ENCODE results near the gene SCP2D1. TPM values are rescaled to one million over a fixed set of nuclear protein-coding genes. Genes with fewer than 3 reads are reported as not detected.

The SCP2D1 gene
- total and polyA plus RNA-seq, 2 donors (not counting 1 experiment from before 2014, with no cell fraction given), result not detected

- H3K9me3 ChIP-seq (ENCODE audit: control extremely low read depth in 1 of 3, control insufficient read depth in 2 of 3, insufficient read depth in 1 of 3, low read length in 2 of 3), result peaks cover 0 to 7% (median 0%) of the 10 kb centered on the region in 3 donors
- H3K4me3 ChIP-seq (ENCODE audit: control extremely low read depth in 1 of 5, extremely low read depth in 1 of 5, insufficient read depth in 1 of 5, low read depth in 2 of 5, low read length in 4 of 5), result no peak overlapping the region
- H4K20me1 ChIP-seq (ENCODE audit: control insufficient read depth, insufficient read depth, low read length, poor library complexity, severe bottlenecking), result no peaks in the 10 kb centered on the region
- Mint-ChIP-seq H3K4me3 (no peak overlapping the region), H3K9me3 (ENCODE audit: insufficient read depth) (peaks cover 9% of the 10 kb centered on the region), H3K27ac (no peak overlapping the region), H3K4me1 (no peaks in the 10 kb centered on the region), H3K27me3 (peaks cover 6% of the 10 kb centered on the region)
- H2AFZ ChIP-seq (ENCODE audit: insufficient read depth, low read depth, low read length, poor library complexity, severe bottlenecking), result no peak overlapping the region
- ChIA-PET CTCF (no interaction called here), POLR2A (no interaction called here)
- H3K4me2 ChIP-seq (replicated peaks; ENCODE audit: low read depth, low read length, poor library complexity, severe bottlenecking), result no peak overlapping the region
- no peaks in the 10 kb centered on the region for H3K36me3 ChIP-seq (replicated peaks in 1 of 2; ENCODE audit: control extremely low read depth in 1 of 2, control insufficient read depth in 1 of 2, extremely low read depth in 1 of 2, insufficient read depth in 2 of 2, low read length in 1 of 2)
- TF ChIP-seq CTCF (IDR thresholded peaks at IDR 0.05) (no peak), EZH2 (IDR thresholded peaks at IDR 0.05; ENCODE audit: borderline replicate concordance, insufficient read depth, low read depth, low read length, poor library complexity, severe bottlenecking) (no peak)
- 67% methylated on average over 1 of the region's 1 CpG for whole genome bisulfite sequencing (ENCODE audit: insufficient coverage)
- ATAC-seq (ENCODE audit: low read depth), result no peak
- intact Hi-C loops (cut with micrococcal nuclease), result no loop called here
- no peak overlapping the region for H3K9ac ChIP-seq (ENCODE audit: low read length)
- no peak overlapping the region for H3K27ac ChIP-seq (ENCODE audit: low read length in 2 of 2)
- H3K27me3 ChIP-seq (replicated peaks in 1 of 4; ENCODE audit: control extremely low read depth in 1 of 4, control insufficient read depth in 3 of 4, insufficient read depth in 4 of 4, low read length in 3 of 4), result peaks cover 0 to 4% (median 0%) of the 10 kb centered on the region in 4 experiments
- H3K79me2 ChIP-seq (ENCODE audit: control insufficient read depth, insufficient read depth, low read length), result no peaks in the 10 kb centered on the region
- no peaks in the 10 kb centered on the region for H3K4me1 ChIP-seq (ENCODE audit: control insufficient read depth in 2 of 2, insufficient read depth in 2 of 2, low read length in 2 of 2)
- no peak for DNase-seq
These were observed 44.1 kb downstream of the SCP2D1 start for GRCh38 chr20:18857640-18858039.

GRCh38 chr20:18858816-18859215 lies 45.2 kb downstream of the SCP2D1 start:
- H3K4me3 Mint-ChIP-seq, result no peak overlapping the region
- CTCF ChIA-PET, result no interaction called here
- 100% methylated on average over 1 of the region's 3 CpGs for WGBS (ENCODE audit: insufficient coverage)

More at GRCh38 chr20:18858816-18859215, 45.2 kb downstream of the SCP2D1 start:
- Histone ChIP-seq H2AFZ (ENCODE audit: insufficient read depth, low read depth, low read length, poor library complexity, severe bottlenecking) (no peak overlapping the region), H3K27ac (ENCODE audit: low read length in 2 of 2) (no peak overlapping the region), H3K4me3 (ENCODE audit: control extremely low read depth in 1 of 5, extremely low read depth in 1 of 5, insufficient read depth in 1 of 5, low read depth in 2 of 5, low read length in 4 of 5) (no peak overlapping the region), H3K27me3 (replicated peaks in 1 of 4; ENCODE audit: control extremely low read depth in 1 of 4, control insufficient read depth in 3 of 4, insufficient read depth in 4 of 4, low read length in 3 of 4) (peaks cover 0 to 4% (median 0%) of the 10 kb centered on the region in 4 experiments), H3K4me2 (replicated peaks; ENCODE audit: low read depth, low read length, poor library complexity, severe bottlenecking) (no peak overlapping the region), H4K20me1 (ENCODE audit: control insufficient read depth, insufficient read depth, low read length, poor library complexity, severe bottlenecking) (no peaks in the 10 kb centered on the region), H3K4me1 (ENCODE audit: control insufficient read depth in 2 of 2, insufficient read depth in 2 of 2, low read length in 2 of 2) (no peaks in the 10 kb centered on the region), H3K9ac (ENCODE audit: low read length) (no peak overlapping the region), H3K79me2 (ENCODE audit: control insufficient read depth, insufficient read depth, low read length) (no peaks in the 10 kb centered on the region), H3K36me3 (replicated peaks in 1 of 2; ENCODE audit: control extremely low read depth in 1 of 2, control insufficient read depth in 1 of 2, extremely low read depth in 1 of 2, insufficient read depth in 2 of 2, low read length in 1 of 2) (no peaks in the 10 kb centered on the region), H3K9me3 (ENCODE audit: control extremely low read depth in 1 of 3, control insufficient read depth in 2 of 3, insufficient read depth in 1 of 3, low read length in 2 of 3) (peaks cover 0 to 7% (median 0%) of the 10 kb centered on the region in 3 donors)
- POLR2A ChIA-PET, result no interaction called here
- ATAC-seq (ENCODE audit: low read depth), result no peak
- Mint-ChIP-seq H3K9me3 (ENCODE audit: insufficient read depth) (peaks cover 9% of the 10 kb centered on the region), H3K4me1 (no peaks in the 10 kb centered on the region), H3K27ac (no peak overlapping the region), H3K27me3 (peaks cover 6% of the 10 kb centered on the region)
- intact Hi-C loops (cut with micrococcal nuclease), result no loop called here
- no peak for DNase-seq
- TF ChIP-seq EZH2 (IDR thresholded peaks at IDR 0.05; ENCODE audit: borderline replicate concordance, insufficient read depth, low read depth, low read length, poor library complexity, severe bottlenecking) (no peak), CTCF (IDR thresholded peaks at IDR 0.05) (no peak)

Other genes starting within 250 kb of the SCP2D1 start
- gene SMIM26, start 246.4 kb upstream of the SCP2D1 start, total RNA-seq, result 47.4 and 47.7 TPM in 2 replicates
- gene SMIM26, start 246.4 kb upstream of the SCP2D1 start, polyA plus RNA-seq, result 100 and 143 TPM in 2 replicates
- 18.7 and 18.9 TPM in 2 replicates for gene DTD1, start 225.7 kb upstream of the SCP2D1 start, total RNA-seq
- 20.4 and 25.8 TPM in 2 replicates for gene DTD1, start 225.7 kb upstream of the SCP2D1 start, polyA plus RNA-seq

Data from B cell (primary cell).